ENCODE results near the gene LRFN2. TPM values are rescaled to one million over a fixed set of nuclear protein-coding genes. Genes with fewer than 3 reads are reported as not detected.
A peak's percentile ranks its signal among the peaks of the same experiment; 100 is the strongest.

Gene LRFN2
- total RNA-seq, 1 experiment from 2014 or later, result not detected

DNA sequence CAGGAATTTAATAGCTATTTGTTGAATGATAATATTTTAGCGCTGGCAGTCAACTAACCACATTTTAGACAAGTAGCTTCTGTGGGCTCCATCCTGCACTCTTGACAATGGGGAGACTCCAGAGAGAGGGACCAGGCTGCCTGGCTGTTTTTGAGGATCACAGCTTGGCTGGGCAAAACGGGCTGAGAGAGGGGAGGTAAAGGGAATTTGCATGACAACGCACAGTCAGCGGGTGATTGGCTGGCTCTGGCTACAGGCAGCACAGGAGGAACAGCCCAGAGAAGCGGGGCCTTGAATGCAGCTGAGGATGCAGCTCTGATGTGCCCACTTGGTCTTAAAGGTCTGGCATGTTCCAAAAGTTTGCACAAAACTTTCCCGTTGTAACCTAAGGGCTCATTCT lies 41.2 kb downstream of the LRFN2 start:
- DNase-seq (ENCODE audit: low read depth), result no peak

GRCh38 chr6:40543776-40544175 lies 43.4 kb downstream of the LRFN2 start:
- peak; percentile 8 for DNase-seq (ENCODE audit: low read depth)

DNA sequence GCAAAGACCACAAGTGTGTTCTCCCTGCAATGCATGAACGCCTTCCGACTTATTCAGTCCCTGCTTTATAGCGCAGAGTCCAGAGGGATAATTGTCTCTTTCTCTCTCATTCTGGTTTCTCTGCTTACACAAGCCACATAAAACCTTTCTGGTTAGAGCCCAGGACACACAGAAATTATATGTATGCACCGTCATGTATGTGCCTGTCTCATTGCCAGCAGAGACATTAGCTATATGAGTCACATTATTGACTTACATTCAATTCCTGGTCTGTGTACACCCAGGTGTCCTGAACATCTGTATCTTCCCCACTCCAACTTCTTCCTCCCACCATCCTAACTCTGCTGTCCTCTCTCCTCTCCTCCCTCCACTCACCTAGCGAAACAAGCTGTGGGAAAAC lies 44.0 kb downstream of the LRFN2 start:
- no peak for DNase-seq (ENCODE audit: low read depth)

GRCh38 chr6:40542175-40542764 lies 44.9 kb downstream of the LRFN2 start:
- DNase-seq (ENCODE audit: low read depth), result no peak

GRCh38 chr6:40541556-40542174 lies 45.5 kb downstream of the LRFN2 start:
- no peak for DNase-seq (ENCODE audit: low read depth)

DNA sequence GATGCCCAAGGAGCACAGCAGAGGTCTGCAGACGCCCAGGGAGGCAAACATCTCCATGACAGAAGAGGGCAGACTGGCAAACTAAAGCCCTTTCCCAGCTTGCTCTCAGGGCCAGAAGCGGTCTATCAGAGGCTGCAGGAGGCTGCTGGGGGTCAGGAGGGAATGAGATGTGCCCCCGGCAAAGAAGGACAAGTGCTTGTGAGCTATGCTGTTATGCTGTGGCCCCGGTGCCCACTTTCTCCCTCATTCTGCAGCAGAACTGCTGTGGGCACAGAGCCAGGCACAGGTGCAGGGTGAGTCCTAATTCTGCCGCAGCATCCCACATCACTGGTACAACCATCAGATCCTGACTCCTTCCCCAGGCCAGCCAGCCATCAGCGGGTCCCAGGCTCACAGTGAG lies 46.4 kb downstream of the LRFN2 start:
- DNase-seq (ENCODE audit: low read depth), result no peak

GRCh38 chr6:40539853-40540252 lies 47.3 kb downstream of the LRFN2 start:
- no peak for DNase-seq (ENCODE audit: low read depth)

DNA sequence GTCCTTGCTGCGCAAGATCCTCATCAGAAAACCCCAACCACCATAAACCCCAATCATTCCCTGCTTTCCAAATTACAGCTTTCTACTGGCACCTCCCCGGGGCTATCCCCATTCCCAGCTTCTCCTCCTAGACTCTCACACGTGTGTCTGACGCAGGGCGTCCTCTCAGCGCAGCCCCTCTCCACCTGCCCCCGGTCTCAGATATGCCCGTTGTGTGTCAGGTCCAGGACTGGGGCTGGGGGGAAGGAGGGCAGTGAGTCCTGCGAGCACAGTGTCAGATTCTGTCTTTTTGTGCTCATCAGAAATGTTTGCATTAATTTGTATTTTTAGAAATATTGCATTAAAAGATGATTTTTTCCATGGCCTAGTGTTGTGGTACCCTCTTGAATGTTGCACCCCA lies 48.6 kb downstream of the LRFN2 start:
- DNase-seq (ENCODE audit: low read depth), result no peak

DNA sequence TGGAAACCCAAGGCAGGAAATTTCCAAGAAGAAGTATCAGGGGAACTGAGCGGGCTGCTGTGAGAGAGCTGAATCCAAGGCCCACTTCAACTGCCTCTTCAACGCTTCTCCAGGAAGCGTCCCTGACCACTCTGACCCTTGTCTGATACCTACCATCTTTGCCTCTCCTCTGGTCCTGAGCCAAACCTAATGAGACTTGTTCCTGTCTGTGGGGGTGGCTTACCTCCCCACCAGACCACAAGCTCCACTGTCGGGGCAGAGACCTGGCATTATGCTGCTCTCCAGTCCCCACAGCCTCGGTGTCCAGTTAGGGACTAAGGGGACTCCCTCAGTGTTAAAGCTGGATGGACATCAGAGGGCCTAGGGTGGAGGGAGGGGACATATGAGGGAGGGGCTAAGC lies 49.7 kb downstream of the LRFN2 start:
- DNase-seq (ENCODE audit: low read depth), result no peak

GRCh38 chr6:40536442-40536841 lies 50.7 kb downstream of the LRFN2 start:
- no peak for DNase-seq (ENCODE audit: low read depth)

DNA sequence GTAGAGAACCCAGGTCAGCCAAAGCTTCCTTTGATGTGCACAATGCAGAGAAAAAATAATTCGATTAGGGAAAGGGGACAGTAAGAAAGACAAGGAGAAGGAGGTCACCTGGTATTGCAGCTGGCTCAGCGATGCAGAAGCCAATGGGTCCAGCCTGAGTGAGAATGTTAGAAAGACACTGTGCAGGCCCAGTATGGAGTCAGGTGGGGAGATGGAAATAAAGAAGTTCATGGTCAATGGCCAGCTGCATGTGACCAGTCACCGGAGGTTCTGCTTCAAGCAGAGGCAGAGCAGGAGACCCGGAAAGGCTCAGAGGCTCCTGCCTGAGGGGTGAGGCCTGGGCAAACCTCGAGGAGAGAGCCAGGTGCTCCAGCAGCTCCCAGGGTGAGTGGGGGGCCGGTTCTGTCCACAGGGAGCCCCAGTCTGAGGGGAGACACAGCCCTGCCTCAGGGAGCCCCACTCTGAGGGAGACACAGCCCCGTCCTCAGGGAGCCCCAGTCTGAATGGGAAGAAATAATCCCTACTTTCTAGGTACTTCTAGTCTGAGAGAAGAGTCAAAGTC lies 51.3 kb downstream of the LRFN2 start:
- DNase-seq (ENCODE audit: low read depth), result no peak

GRCh38 chr6:40535110-40535818 lies 51.9 kb downstream of the LRFN2 start:
- no peak for DNase-seq (ENCODE audit: low read depth)

DNA sequence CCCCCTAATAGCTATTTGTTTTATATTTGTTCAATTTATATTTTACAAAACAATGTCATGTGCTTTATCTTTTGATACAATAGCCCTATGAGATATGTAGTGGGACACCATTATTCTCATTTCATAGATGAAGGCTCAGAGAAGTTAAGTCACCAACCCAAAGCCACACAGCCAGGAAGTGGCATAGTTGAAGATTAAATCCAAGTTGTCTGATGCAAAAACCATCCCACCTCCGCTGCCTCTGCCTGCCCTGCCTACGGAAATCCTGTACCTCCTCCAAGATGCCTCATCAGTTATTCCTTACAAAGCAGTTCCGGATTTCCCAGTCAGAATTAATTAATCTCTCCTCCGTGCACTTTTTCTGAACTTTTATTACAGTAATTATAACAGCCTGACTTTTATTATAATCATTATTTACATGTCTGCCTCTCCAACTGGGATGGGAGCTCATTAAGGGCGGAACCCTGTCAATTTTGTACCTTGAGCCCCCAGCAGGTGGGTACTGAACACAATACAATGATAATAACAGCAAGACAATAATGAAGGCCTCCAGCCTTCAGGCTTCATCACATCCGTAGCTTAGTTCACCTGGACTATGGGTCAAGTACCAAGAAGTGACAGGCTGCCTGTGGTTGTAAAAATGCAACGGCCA lies 54.7 kb downstream of the LRFN2 start:
- DNase-seq (ENCODE audit: low read depth), result no peak

DNA sequence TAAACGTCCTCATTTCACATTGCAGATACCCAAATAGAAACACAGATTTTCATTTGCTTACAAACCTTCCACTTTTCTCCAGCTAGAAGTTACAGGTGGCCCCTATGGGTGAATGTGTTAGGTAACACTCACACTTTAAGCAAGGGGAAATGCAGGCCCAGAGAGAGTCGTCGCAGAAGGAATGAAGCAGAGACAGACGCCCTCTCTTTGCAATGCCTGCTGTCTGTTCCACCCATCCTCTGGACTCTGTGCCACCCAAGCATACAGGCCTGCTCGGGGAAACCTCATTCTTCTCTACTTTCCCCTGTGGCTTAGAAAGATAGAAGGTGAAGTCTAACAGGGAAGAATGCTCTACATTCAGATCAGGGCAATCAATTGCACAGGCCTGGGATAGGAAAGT lies 57.2 kb downstream of the LRFN2 start:
- DNase-seq (ENCODE audit: low read depth), result no peak

- DNase-seq (ENCODE audit: low read depth), result no peak
These were observed 58.1 kb downstream of the LRFN2 start for GRCh38 chr6:40529040-40529439.

GRCh38 chr6:40528051-40528450 lies 59.1 kb downstream of the LRFN2 start:
- DNase-seq (ENCODE audit: low read depth), result no peak

- no peak for DNase-seq (ENCODE audit: low read depth)
These were observed 61.1 kb downstream of the LRFN2 start for GRCh38 chr6:40526036-40526435.

DNA sequence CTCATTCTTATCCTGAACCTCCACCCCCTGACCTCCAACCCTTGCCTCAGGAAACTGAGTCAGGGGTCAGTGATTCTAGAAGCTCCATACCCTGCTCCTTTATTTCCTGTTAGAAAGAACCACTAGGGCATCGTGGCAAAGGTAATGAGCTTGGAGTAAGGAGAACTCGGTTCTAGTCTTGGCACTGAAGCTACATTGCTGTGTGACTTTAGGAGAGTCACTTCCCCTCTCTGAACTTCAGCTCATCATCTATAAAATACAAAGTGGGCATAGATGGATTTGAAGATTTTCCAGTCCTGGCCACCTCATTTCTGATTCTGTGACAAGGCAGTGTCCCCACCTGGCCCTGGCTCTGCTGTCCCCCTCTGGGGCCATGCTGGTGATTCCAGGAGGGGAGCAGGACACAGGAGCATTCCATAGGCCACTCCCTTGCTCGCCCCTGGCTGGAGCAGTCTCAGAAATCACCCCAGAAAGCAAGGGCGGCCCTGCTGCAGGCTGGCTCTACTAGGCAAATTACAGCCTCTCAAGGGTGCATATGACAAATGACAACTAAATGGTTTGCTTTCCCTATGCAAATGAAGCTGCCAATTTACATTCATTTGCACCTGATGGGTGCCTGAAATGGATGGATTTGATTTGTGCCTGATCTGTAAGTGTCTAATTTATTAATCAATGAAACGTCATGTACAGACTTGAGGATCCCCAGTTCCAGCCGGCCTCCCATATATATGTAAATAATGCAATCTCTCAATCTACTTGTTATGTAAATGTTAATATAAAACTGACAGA lies 62.2 kb downstream of the LRFN2 start:
- DNase-seq (ENCODE audit: low read depth), result no peak

GRCh38 chr6:40523505-40524172 lies 63.5 kb downstream of the LRFN2 start:
- no peak for DNase-seq (ENCODE audit: low read depth)

DNA sequence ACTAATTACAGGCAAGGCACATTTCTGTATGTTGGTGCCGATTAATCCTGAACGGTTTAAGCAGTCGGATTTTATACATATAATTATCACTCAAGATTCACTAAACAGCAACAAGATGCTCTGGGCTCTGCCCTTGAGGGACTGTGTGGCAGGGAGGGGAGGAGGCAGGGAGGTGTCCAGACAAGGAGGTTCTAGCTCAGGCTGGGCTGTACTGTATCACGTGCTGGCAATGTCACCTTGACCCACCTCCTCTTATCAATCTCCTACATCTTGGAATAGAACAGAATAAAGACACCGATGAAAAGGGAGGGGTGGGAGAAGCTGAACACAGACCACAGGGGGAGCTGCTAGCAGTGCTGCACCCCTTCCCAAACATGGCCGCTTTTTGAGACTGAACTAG lies 65.7 kb downstream of the LRFN2 start:
- no peak for DNase-seq (ENCODE audit: low read depth)

GRCh38 chr6:40520678-40521077 lies 66.5 kb downstream of the LRFN2 start:
- no peak for DNase-seq (ENCODE audit: low read depth)

Data from HT1080 (cell line).